HG03460 (cell line): ENCODE data around the gene MRPL9.

ENCODE experiments used
- ATAC-seq: cut with Tn5 transposase; IDR thresholded peaks from one replicate; pipeline ENCODE4 v1.9.1; 2021; ENCODE audit not compliant: unreplicated experiment

The MRPL9 gene

DNA sequence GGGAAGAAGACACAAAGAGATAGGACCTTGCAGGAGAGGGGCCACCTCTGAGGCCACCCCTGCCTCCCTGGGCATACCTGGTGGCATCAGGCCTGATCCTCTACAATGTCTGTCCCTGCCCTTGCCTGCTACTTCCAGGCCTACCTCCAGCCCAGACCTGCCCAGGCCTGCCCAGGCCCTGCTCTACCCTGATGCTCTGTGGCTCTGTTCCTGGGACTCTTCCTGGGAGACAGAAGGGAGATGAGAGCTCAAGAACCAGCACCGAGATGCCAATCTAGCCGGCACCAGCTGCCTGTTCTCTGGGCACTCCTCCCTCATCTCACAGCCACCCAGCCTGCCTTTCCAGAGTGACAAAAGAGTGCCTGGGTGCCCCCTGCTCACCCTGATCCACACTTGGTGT lies 49.4 kb downstream of the MRPL9 start:
- ATAC-seq: no peak

DNA sequence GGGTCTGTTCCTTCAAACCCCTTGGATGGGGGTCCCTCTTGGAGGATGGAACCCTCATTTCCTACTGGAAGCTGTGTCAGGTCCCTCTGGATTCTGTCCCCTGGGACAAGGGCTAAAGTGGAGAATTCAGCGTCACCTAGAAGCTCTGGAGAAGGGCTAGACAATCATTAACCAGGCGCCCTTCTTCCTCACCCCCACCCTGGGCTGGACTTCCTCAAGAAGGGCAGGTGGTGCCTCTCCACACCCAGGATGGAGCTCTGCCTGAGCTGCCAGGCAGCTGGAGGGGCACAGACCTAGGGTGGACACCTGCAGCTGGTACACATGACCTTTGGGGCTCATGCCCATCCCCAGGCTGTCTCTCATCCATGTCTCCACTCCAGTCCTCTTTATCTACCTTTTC lies 50.3 kb downstream of the MRPL9 start:
- ATAC-seq: no peak

DNA sequence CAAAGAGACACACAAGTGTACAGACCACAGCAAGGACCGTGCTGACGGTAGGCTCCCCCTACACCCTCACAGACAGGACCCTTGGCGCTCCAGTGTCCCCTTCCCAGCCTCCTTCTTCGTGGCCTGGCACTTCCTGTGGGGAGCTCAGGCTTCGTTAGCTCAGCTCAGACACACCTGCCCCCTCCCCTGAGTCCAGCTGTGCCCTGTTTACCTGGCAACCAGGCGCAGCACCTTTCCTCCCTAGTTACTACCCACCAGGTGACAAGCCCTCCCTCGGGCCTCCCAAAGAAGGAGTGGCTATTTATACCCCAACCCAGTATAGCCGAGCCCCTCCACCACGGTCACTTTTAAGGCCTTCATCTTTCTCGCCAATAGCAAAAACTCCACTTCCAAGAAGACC lies 51.3 kb downstream of the MRPL9 start:
- no peak for ATAC-seq

DNA sequence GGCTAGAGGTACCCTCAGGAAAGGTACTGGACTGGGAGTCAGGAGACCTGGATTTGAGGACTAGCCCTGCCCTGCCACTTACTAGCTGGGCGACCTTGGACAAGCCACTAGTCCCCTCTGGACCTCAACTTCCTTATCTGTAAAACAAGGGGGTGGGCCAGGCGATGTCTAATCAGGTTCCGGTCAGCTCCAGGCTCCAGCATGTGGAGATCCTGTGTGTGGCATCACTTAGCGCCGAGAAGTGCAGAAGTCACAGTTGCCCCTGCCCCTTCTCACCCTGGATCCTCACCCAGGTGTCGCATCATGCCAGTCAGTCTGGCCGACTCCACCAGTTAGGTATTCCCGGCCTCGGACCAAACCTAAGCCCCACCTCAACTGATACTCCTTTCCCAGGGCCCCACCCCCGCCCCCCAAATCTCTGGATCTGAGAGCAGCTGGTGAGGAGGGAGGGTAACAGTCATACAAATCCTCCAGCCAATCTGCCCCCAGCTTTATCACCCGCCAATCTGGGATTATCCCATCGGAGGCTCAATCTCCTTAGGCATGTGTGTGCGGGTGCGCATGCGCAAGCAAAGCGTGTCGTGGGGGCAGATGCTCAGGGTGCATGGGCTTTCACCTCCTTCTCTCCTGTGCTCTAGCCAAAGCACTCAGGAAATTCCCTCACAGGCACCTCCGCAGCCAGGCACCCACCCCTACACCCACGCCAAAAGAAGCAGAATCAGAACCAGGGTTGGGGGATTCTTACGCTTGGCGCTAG lies 52.1 kb downstream of the MRPL9 start:
- ATAC-seq: no peak

DNA sequence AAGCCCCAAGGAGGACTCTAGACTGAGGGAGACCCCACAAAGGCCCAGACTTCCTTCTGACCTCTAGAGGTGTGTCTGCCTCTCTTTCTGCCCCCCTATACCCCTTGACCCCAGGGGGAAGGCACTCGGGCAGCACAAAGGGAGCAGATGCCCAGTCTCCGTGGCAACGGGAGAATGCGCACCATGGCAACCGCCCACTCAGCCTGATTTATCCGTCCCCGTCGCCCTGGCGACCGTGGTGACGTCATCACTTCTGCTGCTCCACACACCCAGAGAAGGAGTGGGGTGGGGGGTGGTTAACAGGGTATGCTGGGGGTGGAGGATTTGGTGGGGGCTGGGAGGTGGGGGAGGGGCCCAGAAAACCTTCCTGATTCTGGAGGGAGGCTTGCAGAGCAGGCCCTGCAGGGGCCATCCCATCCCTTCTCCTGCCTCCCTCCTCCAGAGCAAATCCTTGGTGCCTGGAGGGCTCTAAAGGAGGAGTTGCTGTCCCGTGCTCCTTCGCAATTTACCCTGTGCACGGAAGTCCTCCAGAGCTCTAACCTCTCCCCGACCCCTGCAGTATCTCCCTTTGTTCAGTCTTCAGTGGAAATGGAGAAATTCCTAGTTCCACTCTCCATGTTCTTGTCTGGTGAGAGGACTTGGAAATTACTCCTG lies 53.0 kb downstream of the MRPL9 start:
- no peak for ATAC-seq
